Suprapubic skin (tissue), 3 donors: ENCODE measurements around the gene PFDN6.

ENCODE experiments used
- CTCF ChIP-seq, 2 donors: fragments of 200-600 bp in 1 of 2; fragments of 450-650 bp in 1 of 2; sonication (generic) in 1 of 2; IDR thresholded peaks; one replicate each; pipeline ENCODE4 v1.5.1; 2016 to 2019; ENCODE audit warnings: antibody characterized with exemption in 2 of 2, mild to moderate bottlenecking in 1 of 2, moderate library complexity in 1 of 2
- POLR2A ChIP-seq, 2 donors: fragments of 450-650 bp; IDR thresholded peaks; one replicate each; pipeline ENCODE4 v1.6.1; 2017; ENCODE audit warnings: antibody characterized with exemption in 2 of 2, mild to moderate bottlenecking in 2 of 2, moderate library complexity in 2 of 2

- no peak for TF ChIP-seq POLR2A (IDR thresholded peaks at IDR 0.05)
- TF ChIP-seq CTCF (IDR thresholded peaks at IDR 0.05): no peak
Measured at GRCh38 chr6:33313709-33314514, 24.5 kb downstream of the PFDN6 start, which contains the start of gene TAPBP.
